Activated T-helper 1 cell treated with anti-CD3 and anti-CD28 coated beads, Interleukin-12 subunit alpha, Interleukin-12 subunit beta, Interleukin-2, Interleukin-4 antibody, amounts not matched to agents 30 ng/mL and 10 ng/mL and 1 ng/mL, durations not matched to agents 14 hours and 24 hours and 36 hours (primary cell): Measurements from ENCODE around the gene RBMS3. TPM values are rescaled to one million over a fixed set of nuclear protein-coding genes. Genes with fewer than 3 reads are reported as not detected.

Experiments
- DNase-seq: peaks from one replicate; pipeline ENCODE4 v3.0.0; 2021; ENCODE audit warnings: low spot score
- H3K27ac Mint-ChIP-seq: one replicate; pipeline ENCODE4 v1.8.0; 2021; ENCODE audit warnings: mild to moderate bottlenecking, mixed read lengths
- H3K27me3 Mint-ChIP-seq: one replicate; pipeline ENCODE4 v1.8.0; 2022; ENCODE audit warnings: mild to moderate bottlenecking, moderate library complexity, mixed read lengths; ENCODE audit not compliant: insufficient read depth
- H3K36me3 Mint-ChIP-seq: one replicate; pipeline ENCODE4 v1.8.0; 2021; ENCODE audit warnings: low read depth, mixed read lengths
- H3K4me1 Mint-ChIP-seq: one replicate; pipeline ENCODE4 v1.8.0; 2021; ENCODE audit warnings: low read depth, mixed read lengths
- H3K4me3 Mint-ChIP-seq: one replicate; pipeline ENCODE4 v1.8.0; 2021; ENCODE audit warnings: mild to moderate bottlenecking, moderate library complexity, mixed read lengths
- H3K9me3 Mint-ChIP-seq: one replicate; pipeline ENCODE4 v1.8.0; 2021; ENCODE audit warnings: mixed read lengths
- intact Hi-C: fragments of 100-400 bp; cut with micrococcal nuclease; formaldehyde crosslinking; loops from one replicate; pipeline ENCODE4 v1.15.1; 2024
- total RNA-seq: library from RNA; stranded (reverse); gene quantifications from 2 replicates; pipeline ENCODE4 v1.2.3, GENCODE V29; 2022

Gene RBMS3
- total RNA-seq, 1 donor from 2014 or later, result 3.7 TPM

DNA sequence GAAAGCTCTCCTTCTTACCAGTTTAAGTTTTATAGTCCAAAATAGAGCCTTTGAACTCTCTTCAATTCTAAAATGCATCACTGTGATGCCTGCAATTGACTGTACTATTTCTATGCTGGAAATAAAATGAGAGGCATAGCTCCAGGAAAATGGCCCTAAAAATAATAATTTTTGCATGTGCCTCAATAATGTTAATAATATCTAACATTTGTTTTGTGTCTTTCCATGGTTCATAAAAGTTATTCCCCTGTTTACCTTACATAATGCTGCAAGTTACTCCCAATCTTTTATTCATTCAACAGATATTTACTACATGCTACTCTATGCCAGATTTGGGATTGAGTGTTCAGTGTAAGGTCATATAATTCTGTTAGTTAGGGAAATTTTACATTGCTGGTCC lies 574.0 kb downstream of the RBMS3 start:
- no peaks in the 10 kb centered on the region for H3K9me3 Mint-ChIP-seq
- H3K4me1 Mint-ChIP-seq, result no peaks in the 10 kb centered on the region
- intact Hi-C loops, result no loop called here
- peaks cover 3% of the 10 kb centered on the region for H3K27me3 Mint-ChIP-seq
- no peak overlapping the region for H3K4me3 Mint-ChIP-seq
- DNase-seq, result no peak
- no peaks in the 10 kb centered on the region for H3K36me3 Mint-ChIP-seq
- no peak overlapping the region for H3K27ac Mint-ChIP-seq

DNA sequence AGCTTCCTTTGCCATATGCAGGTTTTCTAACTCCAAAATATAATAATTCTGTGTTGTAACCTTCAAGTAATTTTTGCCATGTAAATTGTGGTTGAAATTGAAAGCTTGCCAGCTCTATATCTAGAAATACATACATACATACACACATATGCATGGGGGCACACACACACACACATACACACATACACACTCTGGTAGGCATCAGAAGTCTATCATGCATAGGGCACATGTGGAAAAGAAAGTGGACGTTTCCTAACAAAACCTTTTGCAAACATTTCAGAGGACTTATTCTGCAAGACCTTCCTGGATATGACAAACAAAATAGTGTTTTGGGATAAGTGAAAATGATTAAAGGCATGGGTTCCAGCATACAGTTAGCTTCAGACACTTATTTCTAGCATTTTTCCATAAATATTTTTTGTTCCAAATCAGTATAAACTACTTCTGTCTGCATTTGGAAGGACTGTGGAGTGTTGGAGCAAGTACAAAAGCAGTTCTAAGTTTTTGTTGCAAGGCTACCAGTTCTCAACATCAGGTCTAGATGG lies 578.9 kb downstream of the RBMS3 start:
- H3K27me3 Mint-ChIP-seq, result no peaks in the 10 kb centered on the region
- no peak overlapping the region for H3K27ac Mint-ChIP-seq
- H3K36me3 Mint-ChIP-seq, result no peaks in the 10 kb centered on the region
- H3K9me3 Mint-ChIP-seq, result no peaks in the 10 kb centered on the region
- H3K4me1 Mint-ChIP-seq, result no peaks in the 10 kb centered on the region
- no peak overlapping the region for H3K4me3 Mint-ChIP-seq
- intact Hi-C loops, result no loop called here
- DNase-seq, result no peak

DNA sequence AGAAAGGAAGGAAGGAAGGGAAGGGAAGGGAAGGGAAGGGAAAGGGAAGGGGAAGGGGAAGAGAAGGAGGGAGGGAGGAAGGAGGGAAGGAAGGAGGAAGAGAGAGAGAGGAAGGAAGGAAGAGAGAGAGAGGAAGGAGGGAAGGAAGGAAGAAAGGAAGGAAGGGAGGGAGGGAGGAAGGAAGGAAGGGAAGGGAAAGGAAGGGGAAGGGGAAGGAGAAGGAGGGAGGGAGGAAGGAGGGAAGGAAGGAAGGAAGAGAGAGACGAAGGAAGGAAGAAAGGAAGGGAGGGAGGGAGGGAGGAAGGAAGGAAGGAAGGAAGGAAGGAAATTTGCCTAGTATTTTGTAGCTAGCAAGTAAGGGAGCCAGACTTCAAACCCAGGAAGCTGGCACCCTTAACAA lies 583.9 kb downstream of the RBMS3 start:
- no peaks in the 10 kb centered on the region for H3K9me3 Mint-ChIP-seq
- H3K27ac Mint-ChIP-seq, result no peak overlapping the region
- peaks cover 2% of the 10 kb centered on the region for H3K27me3 Mint-ChIP-seq

DNA sequence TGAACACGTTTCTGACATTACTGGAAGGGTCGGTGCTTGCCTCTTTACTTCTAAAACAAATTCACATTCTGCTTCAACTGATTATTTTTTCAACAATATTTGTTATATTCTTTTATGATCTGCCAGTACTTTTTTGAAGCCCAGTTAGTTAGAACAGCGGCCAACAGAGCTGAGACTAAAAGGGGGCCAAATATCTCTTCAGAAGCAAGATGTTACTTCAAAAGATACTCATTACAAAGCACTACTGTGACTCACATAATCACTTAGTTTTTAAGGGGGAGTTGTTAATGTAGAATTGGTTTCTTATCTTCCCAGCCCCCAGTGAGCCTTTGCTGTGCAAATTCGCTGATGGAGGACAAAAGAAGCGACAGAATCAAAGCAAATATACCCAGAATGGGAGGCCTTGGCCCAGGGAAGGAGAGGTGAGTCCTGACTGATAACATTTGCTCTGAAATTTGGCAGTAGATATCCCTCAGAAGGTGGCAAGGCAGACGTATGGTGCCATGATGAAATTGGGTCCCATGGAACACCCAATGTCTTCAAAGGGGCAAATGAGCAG lies 587.8 kb downstream of the RBMS3 start:
- intact Hi-C loops, result no loop called here
- peaks cover 7% of the 10 kb centered on the region for H3K27me3 Mint-ChIP-seq
- H3K9me3 Mint-ChIP-seq, result no peaks in the 10 kb centered on the region
- no peaks in the 10 kb centered on the region for H3K36me3 Mint-ChIP-seq
- H3K4me1 Mint-ChIP-seq, result no peaks in the 10 kb centered on the region
- H3K27ac Mint-ChIP-seq, result no peak overlapping the region
- no peak overlapping the region for H3K4me3 Mint-ChIP-seq
- DNase-seq, result no peak

More for the DNA sequence above, 583.9 kb downstream of the RBMS3 start:
- Mint-ChIP-seq H3K4me1 (no peaks in the 10 kb centered on the region), H3K4me3 (no peak overlapping the region), H3K36me3 (no peaks in the 10 kb centered on the region)
- intact Hi-C loops, result no loop called here
- DNase-seq, result no peak

DNA sequence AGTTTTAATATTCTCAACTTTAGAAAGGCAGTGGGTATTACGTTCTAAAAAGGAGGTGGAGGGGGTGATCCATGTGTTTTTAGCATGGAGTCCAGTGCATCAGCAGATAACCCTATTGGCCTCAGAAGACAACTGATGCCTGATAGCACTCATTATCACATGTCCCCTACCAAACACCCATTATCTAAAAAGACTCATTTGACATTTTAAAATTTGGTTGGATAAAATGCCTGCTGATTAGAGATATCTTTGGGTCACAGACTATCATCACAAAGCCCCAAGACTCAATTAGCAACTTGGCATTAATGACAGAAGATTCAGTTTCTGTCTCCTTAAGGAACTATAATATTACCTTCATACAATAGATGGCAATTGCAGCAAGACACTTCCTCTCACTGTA lies 589.3 kb downstream of the RBMS3 start:
- no peak overlapping the region for H3K4me3 Mint-ChIP-seq
- intact Hi-C loops, result no loop called here
- H3K4me1 Mint-ChIP-seq, result no peaks in the 10 kb centered on the region
- no peaks in the 10 kb centered on the region for H3K9me3 Mint-ChIP-seq
- no peak overlapping the region for H3K27ac Mint-ChIP-seq
- H3K27me3 Mint-ChIP-seq, result peaks cover 7% of the 10 kb centered on the region
- no peaks in the 10 kb centered on the region for H3K36me3 Mint-ChIP-seq
- DNase-seq, result no peak

DNA sequence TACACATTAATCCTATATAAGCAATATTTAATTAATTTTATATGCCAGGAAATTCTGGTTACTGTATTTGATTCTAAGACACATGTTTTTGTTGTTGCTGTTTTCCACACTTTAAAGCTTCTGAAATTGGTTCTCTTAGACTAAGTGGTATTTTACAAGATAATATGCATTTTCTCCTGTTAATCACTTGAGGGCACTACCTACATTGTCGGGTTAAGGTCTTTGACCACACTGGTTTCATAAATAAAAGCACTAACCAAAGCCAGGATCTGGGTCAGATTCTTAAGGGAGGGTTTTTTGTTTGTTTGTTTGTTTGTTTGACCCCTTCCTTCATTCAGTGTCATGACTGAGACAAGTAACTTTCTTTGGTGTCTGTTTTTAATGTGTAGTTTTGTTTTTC lies 590.2 kb downstream of the RBMS3 start:
- H3K36me3 Mint-ChIP-seq, result no peaks in the 10 kb centered on the region
- no peak overlapping the region for H3K4me3 Mint-ChIP-seq
- H3K27me3 Mint-ChIP-seq, result peaks cover 7% of the 10 kb centered on the region
- DNase-seq, result no peak
- intact Hi-C loops, result no loop called here
- H3K4me1 Mint-ChIP-seq, result no peaks in the 10 kb centered on the region
- no peak overlapping the region for H3K27ac Mint-ChIP-seq
- H3K9me3 Mint-ChIP-seq, result no peaks in the 10 kb centered on the region

DNA sequence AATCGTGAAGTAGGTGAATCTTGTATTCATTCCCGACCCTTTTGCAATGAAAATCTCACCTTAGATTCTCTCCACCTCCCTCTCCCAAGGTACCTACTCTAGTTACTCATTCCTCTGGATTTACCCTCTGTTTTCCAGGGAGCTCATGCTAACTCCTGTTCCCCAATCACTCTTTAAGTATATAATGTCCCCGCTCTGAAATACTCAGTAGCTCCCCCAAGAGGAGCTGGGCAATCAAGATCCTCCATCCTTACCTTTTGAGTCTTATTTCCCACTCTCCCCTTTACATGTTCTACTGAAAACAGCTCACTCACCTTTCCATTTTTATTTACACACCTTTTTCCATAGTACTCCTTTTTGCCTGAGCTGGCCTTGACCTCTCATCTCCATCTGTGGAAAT lies 599.9 kb downstream of the RBMS3 start:
- Mint-ChIP-seq H3K27ac (no peak overlapping the region), H3K4me3 (no peak overlapping the region), H3K9me3 (no peaks in the 10 kb centered on the region), H3K4me1 (no peaks in the 10 kb centered on the region), H3K27me3 (no peaks in the 10 kb centered on the region), H3K36me3 (no peaks in the 10 kb centered on the region)
- DNase-seq, result no peak
- intact Hi-C loops, result no loop called here

DNA sequence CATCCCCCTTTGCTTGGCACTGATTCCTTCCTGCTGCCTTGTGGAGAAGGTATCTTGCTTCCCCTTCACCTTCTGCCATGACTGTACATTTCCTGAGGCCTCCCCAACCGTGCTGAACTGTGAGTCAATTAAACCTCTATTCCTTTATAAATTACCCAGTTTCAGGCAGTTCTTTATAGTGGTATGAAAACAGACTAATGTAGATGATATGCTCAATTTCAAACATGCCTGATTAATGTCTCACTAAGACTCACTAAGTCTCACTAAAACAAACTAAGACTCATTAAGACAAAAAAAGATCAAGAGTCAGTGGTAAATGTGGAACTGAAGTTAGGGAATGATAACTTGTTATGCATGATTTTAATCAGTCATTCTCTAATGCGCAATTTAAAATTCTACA lies 606.6 kb downstream of the RBMS3 start:
- no peaks in the 10 kb centered on the region for H3K27me3 Mint-ChIP-seq
- H3K4me1 Mint-ChIP-seq, result no peaks in the 10 kb centered on the region
- no peak overlapping the region for H3K27ac Mint-ChIP-seq
- H3K36me3 Mint-ChIP-seq, result no peaks in the 10 kb centered on the region
- no peak overlapping the region for H3K4me3 Mint-ChIP-seq
- no peaks in the 10 kb centered on the region for H3K9me3 Mint-ChIP-seq
- intact Hi-C loops, result no loop called here
- no peak for DNase-seq

DNA sequence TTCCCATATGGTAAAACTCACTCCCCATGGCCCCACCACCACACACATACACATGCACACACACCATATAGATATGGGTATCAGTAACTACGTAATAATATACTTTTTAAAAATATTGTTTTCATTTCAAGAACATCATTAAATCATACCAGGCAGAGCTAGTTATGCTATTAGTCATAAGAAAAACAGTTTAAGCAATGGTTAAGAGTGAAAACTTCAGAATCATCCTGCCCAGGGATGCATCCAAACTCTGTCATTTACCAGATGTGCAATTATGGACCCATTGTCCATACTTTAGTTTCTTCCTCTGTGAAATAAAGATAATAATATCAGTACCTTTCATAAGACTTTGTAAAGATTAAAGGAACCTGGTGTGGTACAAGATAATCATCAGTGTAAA lies 608.3 kb downstream of the RBMS3 start:
- Mint-ChIP-seq H3K36me3 (no peaks in the 10 kb centered on the region), H3K9me3 (no peaks in the 10 kb centered on the region), H3K4me3 (no peak overlapping the region), H3K4me1 (no peaks in the 10 kb centered on the region), H3K27ac (no peak overlapping the region), H3K27me3 (peaks cover 2% of the 10 kb centered on the region)
- intact Hi-C loops, result no loop called here
- DNase-seq, result no peak

DNA sequence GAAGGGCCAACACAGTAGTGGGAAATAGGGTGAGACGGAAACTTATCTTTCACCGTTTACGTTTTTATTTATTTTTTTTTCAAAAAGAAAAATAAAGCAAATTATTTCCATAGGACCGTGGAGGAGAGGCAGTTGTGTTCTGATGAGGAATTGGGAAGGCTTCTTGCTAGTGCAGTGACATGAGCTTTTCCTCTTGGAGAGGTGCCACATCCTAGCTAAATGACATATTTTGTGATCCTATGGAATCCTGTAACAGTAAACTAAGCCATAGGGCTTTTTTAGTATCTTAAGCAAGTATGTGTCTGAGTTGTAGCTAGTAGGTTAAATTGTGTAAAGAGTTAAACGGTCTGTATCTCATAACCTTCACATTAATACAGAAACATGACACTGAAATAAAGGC lies 609.9 kb downstream of the RBMS3 start:
- H3K36me3 Mint-ChIP-seq, result no peaks in the 10 kb centered on the region
- peaks cover 2% of the 10 kb centered on the region for H3K27me3 Mint-ChIP-seq
- no peak overlapping the region for H3K4me3 Mint-ChIP-seq
- DNase-seq, result no peak
- no peak overlapping the region for H3K27ac Mint-ChIP-seq
- no peaks in the 10 kb centered on the region for H3K4me1 Mint-ChIP-seq
- intact Hi-C loops, result no loop called here
- no peaks in the 10 kb centered on the region for H3K9me3 Mint-ChIP-seq

DNA sequence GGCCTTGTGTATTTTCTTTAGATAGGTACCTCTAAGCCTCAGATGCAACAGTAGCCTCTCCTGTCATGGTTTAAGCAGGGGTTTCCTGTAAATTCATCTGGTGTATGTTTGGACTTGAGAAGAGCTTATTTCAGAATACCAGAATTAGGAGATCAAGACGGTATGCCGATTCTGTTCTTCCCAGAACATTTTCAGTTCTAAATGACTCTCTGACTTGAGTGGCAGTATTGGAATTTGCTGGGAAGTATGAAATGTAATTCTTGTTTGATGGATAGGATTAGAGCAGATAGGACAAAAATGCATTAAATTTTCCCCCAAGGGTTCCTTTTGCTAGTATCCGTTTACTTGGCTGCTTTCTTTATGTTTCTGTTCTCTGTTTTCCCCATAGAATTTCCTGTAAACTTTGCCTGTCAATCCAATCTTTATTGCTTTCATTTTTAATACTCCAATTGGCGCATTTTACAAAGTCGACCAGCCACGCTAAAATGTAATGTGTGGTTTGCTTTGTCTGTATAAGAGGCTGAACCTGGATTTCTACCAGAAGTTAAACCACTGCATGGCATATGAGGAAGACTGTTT lies 612.2 kb downstream of the RBMS3 start:
- H3K4me1 Mint-ChIP-seq, result no peaks in the 10 kb centered on the region
- H3K9me3 Mint-ChIP-seq, result no peaks in the 10 kb centered on the region
- DNase-seq, result no peak
- H3K4me3 Mint-ChIP-seq, result no peak overlapping the region
- H3K36me3 Mint-ChIP-seq, result no peaks in the 10 kb centered on the region
- H3K27ac Mint-ChIP-seq, result no peak overlapping the region
- peaks cover 2% of the 10 kb centered on the region for H3K27me3 Mint-ChIP-seq
- intact Hi-C loops, result no loop called here

DNA sequence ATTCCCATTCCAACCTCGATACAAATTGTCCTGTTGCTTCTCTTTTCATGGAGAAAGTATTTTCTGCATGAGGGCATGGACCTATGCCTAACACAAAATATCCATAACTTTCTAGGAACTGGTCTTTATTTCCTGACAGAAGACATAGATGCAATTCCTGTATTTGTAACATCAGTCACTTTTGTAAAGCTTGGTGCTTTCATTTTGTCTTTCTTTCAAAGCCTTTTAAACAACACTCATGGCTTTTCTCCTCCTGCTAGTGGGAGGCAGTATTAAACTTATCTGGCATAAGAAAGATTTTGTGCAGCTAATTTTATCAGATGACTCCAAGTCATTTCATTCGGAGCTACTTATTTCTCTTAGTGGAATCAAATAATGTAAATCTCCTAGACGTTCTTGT lies 616.0 kb downstream of the RBMS3 start:
- no peaks in the 10 kb centered on the region for H3K9me3 Mint-ChIP-seq
- peaks cover 2% of the 10 kb centered on the region for H3K27me3 Mint-ChIP-seq
- H3K4me1 Mint-ChIP-seq, result no peaks in the 10 kb centered on the region
- intact Hi-C loops, result no loop called here
- no peak overlapping the region for H3K27ac Mint-ChIP-seq
- H3K36me3 Mint-ChIP-seq, result no peaks in the 10 kb centered on the region
- DNase-seq, result no peak
- H3K4me3 Mint-ChIP-seq, result no peak overlapping the region

DNA sequence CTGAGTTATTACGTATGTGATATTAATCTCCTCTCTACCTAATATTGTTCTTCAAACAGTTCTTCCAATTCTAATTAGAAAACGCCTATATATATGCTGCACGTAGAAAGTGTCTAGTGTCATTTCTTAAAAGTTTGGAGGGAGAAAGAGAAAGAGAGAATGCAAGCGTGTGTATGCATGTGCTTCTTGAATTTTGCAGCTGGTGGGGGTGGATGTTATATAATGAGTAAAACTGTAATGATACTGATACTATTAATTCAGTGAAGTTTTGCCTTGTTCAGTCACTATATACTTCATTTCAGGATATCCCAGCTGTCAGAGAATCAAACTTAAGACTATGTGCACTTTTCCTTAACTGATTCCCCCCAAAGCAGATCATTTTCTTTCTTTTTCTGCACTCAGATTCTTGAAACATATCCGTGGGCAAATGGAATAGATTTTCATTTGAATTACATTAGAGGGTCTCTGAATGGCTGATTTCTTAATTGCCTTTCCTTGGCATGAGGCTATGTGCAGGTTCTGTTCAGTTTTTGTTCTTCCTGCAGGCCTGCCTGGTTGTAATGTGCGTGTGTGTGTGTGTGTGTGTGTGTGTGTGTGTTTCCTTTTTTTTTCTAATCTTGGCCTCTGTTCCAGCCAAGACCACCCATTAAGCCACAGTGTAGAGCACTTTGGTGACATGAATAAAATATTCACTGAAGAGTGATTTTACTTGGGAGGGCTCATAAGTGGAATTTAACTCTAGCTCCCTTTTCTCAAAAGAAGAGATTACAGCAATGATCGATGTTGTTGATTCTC lies 617.5 kb downstream of the RBMS3 start:
- H3K9me3 Mint-ChIP-seq, result no peaks in the 10 kb centered on the region
- peaks cover 6% of the 10 kb centered on the region for H3K27me3 Mint-ChIP-seq
- H3K36me3 Mint-ChIP-seq, result no peaks in the 10 kb centered on the region
- intact Hi-C loops, result no loop called here
- H3K27ac Mint-ChIP-seq, result no peak overlapping the region
- no peak overlapping the region for H3K4me3 Mint-ChIP-seq
- H3K4me1 Mint-ChIP-seq, result no peaks in the 10 kb centered on the region
- no peak for DNase-seq
